ENCODE data around the gene PRKAR1A. TPM values are rescaled to one million over a fixed set of nuclear protein-coding genes. Genes with fewer than 3 reads are reported as not detected.

The PRKAR1A gene
- total RNA-seq, 4 donors from 2014 or later: 245 to 286 (median 264) TPM

- TF ChIP-seq EP300 (IDR thresholded peaks at IDR 0.05) (no peak), POLR2A (IDR thresholded peaks at IDR 0.05) (no peak), POLR2AphosphoS5 (IDR thresholded peaks at IDR 0.05) (no peak), CTCF (IDR thresholded peaks at IDR 0.05) (no peak)
- WGBS: 70% methylated on average over 5 of the region's 5 CpGs
- no peak for DNase-seq (ENCODE audit: low spot score in 2 of 2)
- no peak overlapping the region for H3K27ac ChIP-seq
- H3K27me3 ChIP-seq: peaks cover 19% of the 10 kb centered on the region
- H3K4me1 ChIP-seq: peaks cover 60% of the 10 kb centered on the region
- no peak overlapping the region for H3K4me3 ChIP-seq
- no peaks in the 10 kb centered on the region for H3K9me3 ChIP-seq
- no peaks in the 10 kb centered on the region for H3K36me3 ChIP-seq
These were observed 84.2 kb downstream of the PRKAR1A start for GRCh38 chr17:68596411-68596945.

- Histone ChIP-seq H3K4me3 (peak overlapping the region; percentile 75), H3K4me1 (peaks cover 63% of the 10 kb centered on the region), H3K27me3 (peaks cover 19% of the 10 kb centered on the region), H3K9me3 (no peaks in the 10 kb centered on the region), H3K27ac (peak overlapping the region; percentile 91), H3K36me3 (no peaks in the 10 kb centered on the region)
- DNase-seq (ENCODE audit: low spot score in 2 of 2): no peak
- 91% methylated on average over 4 of the region's 4 CpGs for WGBS
- TF ChIP-seq EP300 (IDR thresholded peaks at IDR 0.05): no peak
- TF ChIP-seq POLR2A (IDR thresholded peaks at IDR 0.05): no peak
- TF ChIP-seq CTCF (IDR thresholded peaks at IDR 0.05): no peak
- no peak for TF ChIP-seq POLR2AphosphoS5 (IDR thresholded peaks at IDR 0.05)
These were observed 85.8 kb downstream of the PRKAR1A start for GRCh38 chr17:68598074-68598473.

- Histone ChIP-seq H3K36me3 (no peaks in the 10 kb centered on the region), H3K27ac (peak overlapping the region; percentile 91), H3K9me3 (no peaks in the 10 kb centered on the region), H3K27me3 (peaks cover 19% of the 10 kb centered on the region), H3K4me3 (peak overlapping the region; percentile 75), H3K4me1 (peaks cover 61% of the 10 kb centered on the region)
- TF ChIP-seq EP300 (IDR thresholded peaks at IDR 0.05): no peak
- TF ChIP-seq CTCF (IDR thresholded peaks at IDR 0.05): no peak
- no peak for TF ChIP-seq POLR2A (IDR thresholded peaks at IDR 0.05)
- DNase-seq (ENCODE audit: low spot score in 2 of 2): no peak
- WGBS: 65% methylated on average over 4 of the region's 4 CpGs
These were observed 86.3 kb downstream of the PRKAR1A start for GRCh38 chr17:68598545-68598961.

DNA sequence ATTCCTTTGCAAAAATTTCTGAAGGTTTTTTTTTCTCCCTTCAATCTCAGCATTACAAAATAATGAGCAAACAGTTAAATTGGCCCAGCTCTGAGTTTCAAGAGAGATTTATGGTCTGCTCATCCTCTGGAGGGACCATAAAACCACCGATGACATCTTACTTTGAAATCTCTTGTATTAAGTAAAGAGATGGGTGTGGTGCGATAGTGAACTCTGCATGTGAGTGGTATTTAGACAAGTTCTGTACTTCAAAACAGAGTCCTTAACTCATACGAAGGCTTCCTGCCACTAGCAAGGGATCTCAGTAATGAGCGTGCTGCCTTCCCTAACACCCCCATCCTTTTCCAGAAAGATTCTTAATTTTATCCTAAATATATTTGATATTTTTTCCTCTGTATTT, 86.9 kb downstream of the PRKAR1A start:
- no peak for TF ChIP-seq CTCF (IDR thresholded peaks at IDR 0.05)
- no peak for TF ChIP-seq POLR2A (IDR thresholded peaks at IDR 0.05)
- TF ChIP-seq POLR2AphosphoS5 (IDR thresholded peaks at IDR 0.05): no peak
- WGBS: 27% methylated on average over 4 of the region's 4 CpGs
- Histone ChIP-seq H3K27me3 (peaks cover 19% of the 10 kb centered on the region), H3K36me3 (no peaks in the 10 kb centered on the region), H3K27ac (peak overlapping the region; percentile 91), H3K4me1 (peaks cover 57% of the 10 kb centered on the region), H3K4me3 (peak overlapping the region; percentile 75), H3K9me3 (no peaks in the 10 kb centered on the region)
- no peak for DNase-seq (ENCODE audit: low spot score in 2 of 2)

GRCh38 chr17:68599552-68600066, 87.4 kb downstream of the PRKAR1A start:
- Histone ChIP-seq H3K9me3 (no peaks in the 10 kb centered on the region), H3K4me1 (peaks cover 55% of the 10 kb centered on the region)
- TF ChIP-seq POLR2AphosphoS5 (IDR thresholded peaks at IDR 0.05) (no peak), EP300 (IDR thresholded peaks at IDR 0.05) (no peak), CTCF (IDR thresholded peaks at IDR 0.05) (no peak), POLR2A (IDR thresholded peaks at IDR 0.05) (no peak)

More at GRCh38 chr17:68599552-68600066, 87.4 kb downstream of the PRKAR1A start:
- peaks cover 19% of the 10 kb centered on the region for H3K27me3 ChIP-seq
- H3K36me3 ChIP-seq: no peaks in the 10 kb centered on the region
- DNase-seq (ENCODE audit: low spot score in 2 of 2): no peak
- WGBS: 37% methylated on average over 18 of the region's 18 CpGs
- peak overlapping the region; percentile 75 for H3K4me3 ChIP-seq
- peak overlapping the region; percentile 91 for H3K27ac ChIP-seq

All from suprapubic skin (tissue), 4 donors.